Parathyroid adenoma (tissue), 2 donors: ENCODE data around the gene GDPD4.

ENCODE experiments used
- H2AFZ ChIP-seq: fragments of 300-600 bp; sonication (generic); one replicate; pipeline ENCODE4 v1.7.0; 2017; ENCODE audit warnings: antibody characterized with exemption, mild to moderate bottlenecking
- H3K27ac ChIP-seq: fragments of 300-600 bp; sonication (generic); one replicate; pipeline ENCODE4 v1.7.0; 2017
- H3K27me3 ChIP-seq: fragments of 300-600 bp; sonication (generic); one replicate; pipeline ENCODE4 v1.7.0; 2017; ENCODE audit warnings: low read length; ENCODE audit not compliant: control insufficient read depth, insufficient read depth
- H3K36me3 ChIP-seq: fragments of 300-600 bp; sonication (generic); one replicate; pipeline ENCODE4 v1.7.0; 2017; ENCODE audit warnings: low read length; ENCODE audit not compliant: control insufficient read depth, insufficient read depth
- H3K4me1 ChIP-seq: fragments of 300-600 bp; sonication (generic); one replicate; pipeline ENCODE4 v1.7.0; 2017; ENCODE audit warnings: control low read depth
- H3K4me2 ChIP-seq: fragments of 300-600 bp; sonication (generic); one replicate; pipeline ENCODE4 v1.7.0; 2017; ENCODE audit warnings: low read length
- H3K4me3 ChIP-seq: fragments of 300-600 bp; sonication (generic); one replicate; pipeline ENCODE4 v1.7.0; 2017; ENCODE audit warnings: low read depth, low read length
- H3K79me2 ChIP-seq: fragments of 300-600 bp; sonication (generic); one replicate; pipeline ENCODE4 v1.7.0; 2017; ENCODE audit warnings: control low read depth
- H3K9ac ChIP-seq: fragments of 300-600 bp; sonication (generic); one replicate; pipeline ENCODE4 v1.7.0; 2017; ENCODE audit warnings: mild to moderate bottlenecking
- H3K9me3 ChIP-seq: fragments of 300-600 bp; sonication (generic); one replicate; pipeline ENCODE4 v1.7.0; 2017; ENCODE audit warnings: low read length; ENCODE audit not compliant: control insufficient read depth
- TF ChIP-seq, protein P1 (sequence below): fragments of 300-600 bp; sonication (generic); IDR thresholded peaks from one replicate; pipeline ENCODE4 v1.7.0; 2017; ENCODE audit warnings: antibody characterized with exemption, mild to moderate bottlenecking
- donor health status: primary hyperparathyroidism.

The GDPD4 gene

GRCh38 chr11:77283101-77283500 lies 18.4 kb downstream of the GDPD4 start:
- Histone ChIP-seq H3K4me3 (no peak overlapping the region), H3K79me2 (no peaks in the 10 kb centered on the region), H3K9me3 (no peaks in the 10 kb centered on the region), H3K27ac (no peak overlapping the region), H2AFZ (no peak overlapping the region), H3K9ac (no peak overlapping the region), H3K27me3 (no peaks in the 10 kb centered on the region), H3K36me3 (no peaks in the 10 kb centered on the region), H3K4me1 (no peaks in the 10 kb centered on the region), H3K4me2 (no peak overlapping the region)
- TF ChIP-seq, protein P1, sequence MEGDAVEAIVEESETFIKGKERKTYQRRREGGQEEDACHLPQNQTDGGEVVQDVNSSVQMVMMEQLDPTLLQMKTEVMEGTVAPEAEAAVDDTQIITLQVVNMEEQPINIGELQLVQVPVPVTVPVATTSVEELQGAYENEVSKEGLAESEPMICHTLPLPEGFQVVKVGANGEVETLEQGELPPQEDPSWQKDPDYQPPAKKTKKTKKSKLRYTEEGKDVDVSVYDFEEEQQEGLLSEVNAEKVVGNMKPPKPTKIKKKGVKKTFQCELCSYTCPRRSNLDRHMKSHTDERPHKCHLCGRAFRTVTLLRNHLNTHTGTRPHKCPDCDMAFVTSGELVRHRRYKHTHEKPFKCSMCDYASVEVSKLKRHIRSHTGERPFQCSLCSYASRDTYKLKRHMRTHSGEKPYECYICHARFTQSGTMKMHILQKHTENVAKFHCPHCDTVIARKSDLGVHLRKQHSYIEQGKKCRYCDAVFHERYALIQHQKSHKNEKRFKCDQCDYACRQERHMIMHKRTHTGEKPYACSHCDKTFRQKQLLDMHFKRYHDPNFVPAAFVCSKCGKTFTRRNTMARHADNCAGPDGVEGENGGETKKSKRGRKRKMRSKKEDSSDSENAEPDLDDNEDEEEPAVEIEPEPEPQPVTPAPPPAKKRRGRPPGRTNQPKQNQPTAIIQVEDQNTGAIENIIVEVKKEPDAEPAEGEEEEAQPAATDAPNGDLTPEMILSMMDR, result no peak

- Histone ChIP-seq H2AFZ (no peak overlapping the region), H3K9ac (no peak overlapping the region), H3K27me3 (no peaks in the 10 kb centered on the region), H3K4me1 (no peaks in the 10 kb centered on the region), H3K4me3 (no peak overlapping the region), H3K36me3 (no peaks in the 10 kb centered on the region), H3K27ac (no peak overlapping the region), H3K4me2 (no peak overlapping the region), H3K9me3 (no peaks in the 10 kb centered on the region), H3K79me2 (no peaks in the 10 kb centered on the region)
- TF ChIP-seq, protein P1, result no peak
These were observed 22.6 kb downstream of the GDPD4 start for GRCh38 chr11:77278595-77279506.

- Histone ChIP-seq H3K9me3 (no peaks in the 10 kb centered on the region), H3K27me3 (no peaks in the 10 kb centered on the region), H3K4me3 (no peak overlapping the region), H3K36me3 (no peaks in the 10 kb centered on the region), H3K27ac (no peak overlapping the region), H3K79me2 (no peaks in the 10 kb centered on the region), H3K4me2 (no peak overlapping the region), H3K9ac (no peak overlapping the region), H3K4me1 (no peaks in the 10 kb centered on the region), H2AFZ (no peak overlapping the region)
- TF ChIP-seq, protein P1, result no peak
These were observed 25.2 kb downstream of the GDPD4 start for GRCh38 chr11:77276271-77276670.

DNA sequence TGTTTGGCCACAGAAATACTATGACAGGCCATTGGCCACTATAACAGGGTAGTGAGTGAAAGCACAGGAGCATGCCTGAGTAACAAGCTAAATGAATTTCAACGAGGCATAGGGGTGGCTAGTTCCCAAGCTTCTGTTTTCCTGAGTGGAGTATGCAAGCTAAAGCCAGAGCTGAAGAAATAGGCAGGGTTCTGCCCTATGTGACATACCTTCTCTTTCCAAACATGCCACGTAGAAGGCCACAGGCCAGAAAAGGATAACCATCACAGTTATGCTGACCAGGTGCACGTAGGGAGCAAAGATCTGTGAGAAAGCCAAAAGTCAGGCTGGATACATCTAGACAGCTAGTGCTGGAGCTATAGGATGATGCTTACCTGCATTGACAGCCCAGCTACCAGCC lies 30.6 kb downstream of the GDPD4 start:
- no peak overlapping the region for H3K4me3 ChIP-seq
- H3K4me2 ChIP-seq, result no peak overlapping the region
- H3K9ac ChIP-seq, result no peak overlapping the region
- H2AFZ ChIP-seq, result no peak overlapping the region
- H3K27me3 ChIP-seq, result no peaks in the 10 kb centered on the region
- H3K4me1 ChIP-seq, result no peaks in the 10 kb centered on the region
- TF ChIP-seq, protein P1, result no peak
- H3K9me3 ChIP-seq, result no peaks in the 10 kb centered on the region
- no peaks in the 10 kb centered on the region for H3K36me3 ChIP-seq
- no peaks in the 10 kb centered on the region for H3K79me2 ChIP-seq
- no peak overlapping the region for H3K27ac ChIP-seq
